GM12878 (cell line): ENCODE results near the gene MGA. TPM values are rescaled to one million over a fixed set of nuclear protein-coding genes. Genes with fewer than 3 reads are reported as not detected.

ENCODE experiments used
- ATAC-seq: fragments of 200-7000 bp; cut with Tn5 transposase; 3 replicates; pipeline ENCODE4 v1.9.1; 2020; ENCODE audit warnings: mild to moderate bottlenecking, moderate library complexity
- BruUV-seq: library from RNA; stranded (reverse); fragments of 400-500 nt; replicated peaks from 2 replicates; lab custom pipeline; 2021; lab: Mats Ljungman, UMichigan
- CTCF ChIA-PET: fragments of 300-600 bp; sonication (Branson Sonifier 250); formaldehyde crosslinking; extraction: SDS; loops from one replicate; lab custom pipeline; 2021; ENCODE audit warnings: inconsistent platforms; lab: Yijun Ruan, JAX
- POLR2A ChIA-PET: fragments of 350-600 bp; formaldehyde crosslinking; extraction: SDS; loops from one replicate; lab custom pipeline; 2021; ENCODE audit warnings: inconsistent platforms; lab: Charles Lee
- RAD21 ChIA-PET: fragments of 300-600 bp; sonication (Branson Sonifier 250); formaldehyde crosslinking; loops from one replicate; lab custom pipeline; 2023; ENCODE audit warnings: antibody characterized with exemption; ENCODE audit not compliant: unreplicated experiment; lab: Charles Lee
- SMC1A ChIA-PET: fragments of 300-600 bp; sonication (Branson Sonifier 250); formaldehyde crosslinking; loops from one replicate; lab custom pipeline; 2023; ENCODE audit not compliant: unreplicated experiment, uncharacterized antibody; lab: Charles Lee
- DNase-seq: peaks from one replicate; pipeline ENCODE4 v3.0.0-alpha.2; 2011; ENCODE audit warnings: low read depth, low spot score
- FAIRE-seq: peaks from 3 replicates; lab custom pipeline; 2011; peaks lifted over from hg19 to GRCh38; lab: Jason Lieb, UNC
- H2AFZ ChIP-seq: 2 replicates; pipeline ENCODE4 v1.6.0; 2011; ENCODE audit warnings: low read depth, low read length, control low read depth; ENCODE audit not compliant: control insufficient read depth
- H3K27ac ChIP-seq: 2 replicates; pipeline ENCODE4 v1.5.1; 2011; ENCODE audit warnings: control low read depth; ENCODE audit not compliant: control insufficient read depth, insufficient read depth
- H3K27me3 ChIP-seq, 2 experiments: replicated peaks in 1 of 2; 2 replicates each; pipeline versions ENCODE4 v1.6.0 to v1.6.1; 2011; ENCODE audit warnings: low read length in 1 of 2; ENCODE audit not compliant: control insufficient read depth in 2 of 2, insufficient read depth in 2 of 2
- H3K36me3 ChIP-seq, 2 experiments: 2 replicates each; pipeline ENCODE4 v1.5.1; 2011; ENCODE audit warnings: low read length in 1 of 2; ENCODE audit not compliant: control insufficient read depth in 2 of 2, insufficient read depth in 2 of 2
- H3K4me1 ChIP-seq: 2 replicates; pipeline ENCODE4 v1.6.1; 2011; ENCODE audit warnings: mild to moderate bottlenecking, low read length, moderate library complexity, mixed read lengths; ENCODE audit not compliant: control insufficient read depth, insufficient read depth
- H3K4me2 ChIP-seq: 2 replicates; pipeline ENCODE4 v1.6.0; 2011; ENCODE audit warnings: control low read depth; ENCODE audit not compliant: control insufficient read depth, insufficient read depth
- H3K4me3 ChIP-seq: fragments of 200-600 bp; sonication (generic); 2 replicates; pipeline ENCODE4 v1.5.1; 2016
- H3K79me2 ChIP-seq: 2 replicates; pipeline ENCODE4 v1.6.0; 2011; ENCODE audit warnings: low read length; ENCODE audit not compliant: control insufficient read depth, insufficient read depth
- H3K9ac ChIP-seq: 2 replicates; pipeline ENCODE4 v1.8.0; 2011; ENCODE audit warnings: low read length, control low read depth, mixed read lengths; ENCODE audit not compliant: control insufficient read depth, insufficient read depth
- H3K9me3 ChIP-seq: replicated peaks from 3 replicates; pipeline ENCODE4 v1.5.1; 2011; ENCODE audit warnings: mild to moderate bottlenecking, low read length; ENCODE audit not compliant: control insufficient read depth, insufficient read depth
- H4K20me1 ChIP-seq: 2 replicates; pipeline ENCODE4 v1.6.0; 2011; ENCODE audit not compliant: control insufficient read depth, insufficient read depth
- BCL11A ChIP-seq: IDR thresholded peaks from 2 replicates; pipeline ENCODE4 v1.6.1; 2011; ENCODE audit warnings: low read depth, low read length
- CREM ChIP-seq: IDR thresholded peaks from 2 replicates; pipeline ENCODE4 v1.6.1; 2014; ENCODE audit warnings: antibody characterized with exemption, low read depth
- EZH2 ChIP-seq: IDR thresholded peaks from 2 replicates; pipeline ENCODE4 v1.6.1; 2012; ENCODE audit warnings: low read depth, mild to moderate bottlenecking, control low read depth, inconsistent platforms, low read length, borderline replicate concordance; ENCODE audit not compliant: control insufficient read depth
- FOXM1 ChIP-seq: IDR thresholded peaks from 2 replicates; pipeline ENCODE4 v1.6.1; 2012; ENCODE audit warnings: low read depth, mild to moderate bottlenecking, inconsistent platforms, low read length, moderate library complexity
- HDAC2 ChIP-seq: fragments of 200-600 bp; sonication (generic); IDR thresholded peaks from 2 replicates; pipeline ENCODE4 v1.6.1; 2017
- IRF4 ChIP-seq: IDR thresholded peaks from 2 replicates; pipeline ENCODE4 v1.6.1; 2011; ENCODE audit warnings: low read depth, low read length
- MTA3 ChIP-seq: IDR thresholded peaks from 2 replicates; pipeline ENCODE4 v1.6.1; 2012; ENCODE audit warnings: low read length, inconsistent platforms, borderline replicate concordance
- MYC ChIP-seq: IDR thresholded peaks from 2 replicates; pipeline ENCODE4 v1.6.1; 2011; ENCODE audit warnings: mild to moderate bottlenecking, low read length, moderate library complexity, inconsistent platforms; ENCODE audit not compliant: insufficient read depth, insufficient replicate concordance, insufficient read length, severe bottlenecking
- NRF1 ChIP-seq: conservative IDR thresholded peaks from 2 replicates; pipeline ENCODE4 v1.6.1; 2011; ENCODE audit warnings: mild to moderate bottlenecking, low read depth, low read length, improper control_type of control experiment
- POLR2AphosphoS2 ChIP-seq: IDR thresholded peaks from 2 replicates; pipeline ENCODE4 v1.6.1; 2011; ENCODE audit warnings: low read depth, mild to moderate bottlenecking, low read length, improper control_type of control experiment, moderate library complexity
- SKIL ChIP-seq: fragments of 450-650 bp; IDR thresholded peaks from 2 replicates; pipeline ENCODE4 v1.6.1; 2017; ENCODE audit warnings: mild to moderate bottlenecking, low read depth, inconsistent platforms; ENCODE audit not compliant: poor library complexity, severe bottlenecking
- SUZ12 ChIP-seq: fragments of 200-600 bp; sonication (generic); IDR thresholded peaks from one replicate; pipeline ENCODE4 v1.6.1; 2018; ENCODE audit warnings: antibody characterized with exemption, mild to moderate bottlenecking; ENCODE audit not compliant: unreplicated experiment
- WRNIP1 ChIP-seq: IDR thresholded peaks from 2 replicates; pipeline ENCODE4 v1.6.1; 2011; ENCODE audit warnings: low read depth, low read length, improper control_type of control experiment, borderline replicate concordance
- YY1 ChIP-seq: IDR thresholded peaks from 2 replicates; pipeline ENCODE4 v1.6.1; 2011; ENCODE audit warnings: low read depth, mild to moderate bottlenecking, low read length
- ZNF592 ChIP-seq: fragments of 450-650 bp; IDR thresholded peaks from 2 replicates; pipeline ENCODE4 v1.6.1; 2017; ENCODE audit warnings: mild to moderate bottlenecking, moderate library complexity
- WGBS: methylation state at CpG from one replicate; pipeline ENCODE4 v1.1.6; 2016; ENCODE audit warnings: low lambda C conversion rate; ENCODE audit not compliant: insufficient replicate concordance, insufficient coverage; ENCODE audit errors: missing lambda C conversion rate; 5-methylcytosine and 5-hydroxymethylcytosine counted together
- in situ Hi-C: fragments of 300-500 bp; cut with MboI; formaldehyde crosslinking; loops from 9 replicates; pipeline ENCODE4 v1.14.3; 2018; ENCODE audit warnings: mixed read lengths
- intact Hi-C: fragments of 100-400 bp; cut with micrococcal nuclease; formaldehyde crosslinking; loops from one replicate; pipeline ENCODE4 v1.14.2; 2022; ENCODE audit not compliant: unreplicated experiment
- polyA plus RNA-seq, 11 experiments: library from polyadenylated mRNA; depleted of rRNA in 4 of 11; unstranded in 6 of 11; stranded (reverse) in 5 of 11; fragments of >200 nt; fragmentation: Nextera tagmentation in 4 of 11; fragmentation: Illumina TruSeq in 1 of 11; extraction: Ambion mirVana in 4 of 11; extraction: Trizol in 1 of 11; gene quantifications; 1 replicate in 1 of 11; 2 replicates in 10 of 11; pipeline versions ENCODE4 v1.2.1 to v1.2.3, GENCODE V29; 2011 to 2016; ENCODE audit warnings: inconsistent platforms in 2 of 11, missing spikeins in 2 of 11, low read depth in 1 of 11
- total RNA-seq, 4 experiments: library from RNA; depleted of rRNA in 3 of 4; stranded (reverse); fragments of >200 nt in 3 of 4; fragmentation: Illumina TruSeq in 1 of 4; extraction: Trizol in 1 of 4; gene quantifications; 2 replicates each; pipeline versions ENCODE4 v1.2.1 to v1.2.3, GENCODE V29; 2013 to 2021
- TF ChIP-seq, protein P1 (sequence below): IDR thresholded peaks from 2 replicates; pipeline ENCODE4 v1.6.1; 2012; ENCODE audit warnings: low read depth, low read length, improper control_type of control experiment

MGA gene
- total and polyA plus RNA-seq, 10 of the 15 experiments (the other 5 are each of a cell fraction or from before 2014, with no cell fraction given) = 2.6 to 29.6 (median 17.0) TPM

- ChIA-PET RAD21 (interaction anchor here (1.3 to 1.4 kb wide), 4 partner anchors 9 to 27 kb away, joined by 3 to 10 read pairs (median 6); partner anchors contain the start of gene MAPKBP1), POLR2A (interaction anchor here (0.7 to 11.3 kb wide), 4 partner anchors 9 to 715 kb away, joined by 3 to 170 read pairs (median 14); partner anchors contain the start of gene MAPKBP1), SMC1A (interaction anchor here (1.1 to 3.4 kb wide), 7 partner anchors 8 to 226 kb away, joined by 3 to 28 read pairs (median 6); partner anchors contain the start of gene MAPKBP1), CTCF (interaction anchor here (1.4 to 3.7 kb wide), 4 partner anchors 10 to 28 kb away, joined by 5 to 26 read pairs (median 8); partner anchors contain the start of gene MAPKBP1)
- FAIRE-seq (no peak), ATAC-seq (no peak), DNase-seq (no peak)
- in situ Hi-C loops (no loop called here), intact Hi-C loops (no loop called here)
- Histone ChIP-seq H3K27ac (0 out of 2 replicates have a peak overlapping the region, but pooled peaks have one; percentile 3), H3K27me3 (no peaks in the 10 kb centered on the region), H4K20me1 (no peaks in the 10 kb centered on the region), H3K4me2 (0 out of 2 replicates have a peak overlapping the region, but pooled peaks have one; percentile 21), H3K36me3 (no peaks in the 10 kb centered on the region), H3K9me3 (no peaks in the 10 kb centered on the region; the same call in 2 of the 3 replicates), H3K4me1 (peaks cover 11% of the 10 kb centered on the region), H3K9ac (no peak overlapping the region), H2AFZ (no peak overlapping the region), H3K79me2 (peaks cover 24% of the 10 kb centered on the region), H3K4me3 (no peak overlapping the region)
- 95% methylated on average over 1 of the region's 1 CpG for WGBS
- TF ChIP-seq POLR2AphosphoS2 = no peak
- TF ChIP-seq MYC = no peak
- no peak for TF ChIP-seq FOXM1
- no peak for TF ChIP-seq HDAC2
- TF ChIP-seq IRF4 = no peak
- TF ChIP-seq ZNF592 = no peak
- TF ChIP-seq NRF1 = no peak
- no peak for TF ChIP-seq WRNIP1
- TF ChIP-seq SKIL = no peak
- no peak for TF ChIP-seq BCL11A
- TF ChIP-seq SUZ12 = no peak
- no peak for TF ChIP-seq CREM
- no peak for TF ChIP-seq EZH2
- TF ChIP-seq, protein P1, sequence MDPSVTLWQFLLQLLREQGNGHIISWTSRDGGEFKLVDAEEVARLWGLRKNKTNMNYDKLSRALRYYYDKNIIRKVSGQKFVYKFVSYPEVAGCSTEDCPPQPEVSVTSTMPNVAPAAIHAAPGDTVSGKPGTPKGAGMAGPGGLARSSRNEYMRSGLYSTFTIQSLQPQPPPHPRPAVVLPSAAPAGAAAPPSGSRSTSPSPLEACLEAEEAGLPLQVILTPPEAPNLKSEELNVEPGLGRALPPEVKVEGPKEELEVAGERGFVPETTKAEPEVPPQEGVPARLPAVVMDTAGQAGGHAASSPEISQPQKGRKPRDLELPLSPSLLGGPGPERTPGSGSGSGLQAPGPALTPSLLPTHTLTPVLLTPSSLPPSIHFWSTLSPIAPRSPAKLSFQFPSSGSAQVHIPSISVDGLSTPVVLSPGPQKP = no peak
- no peak for TF ChIP-seq MTA3
- TF ChIP-seq YY1 = no peak
- no TSS peak for BruUV-seq
These were observed 123.1 kb downstream of the MGA start for GRCh38 chr15:41783296-41783695.
